ENCODE results near the gene ELF2.

GRCh38 chr4:139009702-139010101 is 167.3 kb downstream of the ELF2 start:
- TF ChIP-seq POLR2A (IDR thresholded peaks at IDR 0.05) (no peak), CTCF (IDR thresholded peaks at IDR 0.05) (no peak)

Data from suprapubic skin (tissue), 3 donors.